SK-N-SH (cell line): ENCODE measurements around the gene ADAMTS17. TPM values are rescaled to one million over a fixed set of nuclear protein-coding genes. Genes with fewer than 3 reads are reported as not detected.

ENCODE experiments used
- CTCF ChIA-PET: fragments of 300-600, 350-600 bp; formaldehyde crosslinking; extraction: SDS; loops from one replicate; lab custom pipeline; 2021; lab: Yijun Ruan, JAX
- POLR2A ChIA-PET: fragments of 350-600 bp; sonication (Branson Sonifier 250); formaldehyde crosslinking; extraction: SDS; loops from one replicate; lab custom pipeline; 2020; ENCODE audit warnings: antibody characterized with exemption, inconsistent platforms; lab: Yijun Ruan, JAX
- DNase-seq: peaks from one replicate; pipeline ENCODE4 v3.0.0; 2012
- H2AFZ ChIP-seq: fragments of 200-600 bp; sonication (generic); 2 replicates; pipeline ENCODE4 v1.8.1; 2016; ENCODE audit warnings: antibody characterized with exemption, mild to moderate bottlenecking, low read depth
- H3F3A ChIP-seq: fragments of 200-600 bp; sonication (generic); replicated peaks from 2 replicates; pipeline ENCODE3; 2016; ENCODE audit warnings: antibody characterized with exemption, mild to moderate bottlenecking; ENCODE audit not compliant: insufficient read depth
- H3K27ac ChIP-seq, 2 experiments: fragments of 200-500 bp in 1 of 2; fragments of 200-600 bp in 1 of 2; sonication (Bioruptor generic) in 1 of 2; sonication (generic), shearing (Covaris generic) in 1 of 2; 2 replicates each; pipeline versions ENCODE4 v1.5.1 to v1.6.1; 2014 to 2016; ENCODE audit warnings: low read depth in 2 of 2, inconsistent platforms in 1 of 2, low read length in 1 of 2, mild to moderate bottlenecking in 1 of 2, mixed read lengths in 1 of 2
- H3K27me3 ChIP-seq: fragments of 200-600 bp; sonication (generic), shearing (Covaris generic); 2 replicates; pipeline ENCODE4 v1.6.1; 2016; ENCODE audit warnings: mixed run types; ENCODE audit not compliant: insufficient read depth
- H3K36me3 ChIP-seq, 2 experiments: fragments of 200-500 bp in 1 of 2; fragments of 200-600 bp in 1 of 2; sonication (Bioruptor generic) in 1 of 2; sonication (generic) in 1 of 2; replicated peaks in 1 of 2; 2 replicates each; pipeline versions ENCODE3 to v1.5.1; 2014 to 2016; ENCODE audit warnings: low read length in 1 of 2, mild to moderate bottlenecking in 1 of 2; ENCODE audit not compliant: insufficient read depth in 2 of 2, control insufficient read depth in 1 of 2
- H3K4me1 ChIP-seq, 2 experiments: fragments of 200-500 bp in 1 of 2; fragments of 200-600 bp in 1 of 2; sonication (Bioruptor generic) in 1 of 2; sonication (generic), shearing (Covaris generic) in 1 of 2; 2 replicates each; pipeline versions ENCODE4 v1.5.1 to v1.6.1; 2014 to 2016; ENCODE audit warnings: low read depth in 1 of 2, low read length in 1 of 2, mixed run types in 1 of 2; ENCODE audit not compliant: insufficient read depth in 2 of 2, control insufficient read depth in 1 of 2
- H3K4me2 ChIP-seq: fragments of 200-600 bp; sonication (generic), shearing (Covaris generic); 2 replicates; pipeline ENCODE4 v1.6.1; 2017; ENCODE audit warnings: mixed run types
- H3K4me3 ChIP-seq, 2 experiments: fragments of 200-500 bp in 1 of 2; fragments of 200-600 bp in 1 of 2; sonication (Bioruptor generic) in 1 of 2; sonication (generic), shearing (Covaris generic) in 1 of 2; 2 replicates each; pipeline versions ENCODE4 v1.5.1 to v1.8.1; 2014 to 2016; ENCODE audit warnings: low read depth in 2 of 2, inconsistent platforms in 1 of 2, low read length in 1 of 2, mild to moderate bottlenecking in 1 of 2, mixed read lengths in 1 of 2, moderate library complexity in 1 of 2
- H3K79me2 ChIP-seq: fragments of 200-600 bp; sonication (generic); 2 replicates; pipeline ENCODE4 v1.8.1; 2017; ENCODE audit warnings: mild to moderate bottlenecking; ENCODE audit not compliant: insufficient read depth
- H3K9ac ChIP-seq: fragments of 200-600 bp; sonication (generic); 2 replicates; pipeline ENCODE4 v1.6.1; 2017; ENCODE audit warnings: mixed run types
- H3K9me2 ChIP-seq: fragments of 200-600 bp; sonication (generic); 2 replicates; pipeline ENCODE4 v1.6.1; 2017; ENCODE audit warnings: mixed run types
- H3K9me3 ChIP-seq: fragments of 200-600 bp; sonication (generic); 2 replicates; pipeline ENCODE4 v1.6.1; 2017; ENCODE audit warnings: mixed run types, mild to moderate bottlenecking, moderate library complexity
- H4K20me1 ChIP-seq: fragments of 200-600 bp; sonication (generic); 2 replicates; pipeline ENCODE4 v1.6.1; 2017; ENCODE audit warnings: mild to moderate bottlenecking, mixed run types; ENCODE audit not compliant: insufficient read depth
- FOSL2 ChIP-seq: IDR thresholded peaks from 2 replicates; pipeline ENCODE4 v1.4.0; 2012; ENCODE audit warnings: low read depth, mild to moderate bottlenecking, moderate library complexity, borderline replicate concordance
- FOXM1 ChIP-seq: IDR thresholded peaks from 2 replicates; pipeline ENCODE4 v1.4.0; 2012; ENCODE audit warnings: low read depth, mild to moderate bottlenecking
- GABPA ChIP-seq: IDR thresholded peaks from 2 replicates; pipeline ENCODE4 v1.4.0; 2012; ENCODE audit warnings: low read depth, mild to moderate bottlenecking
- JUND ChIP-seq: IDR thresholded peaks from 2 replicates; pipeline ENCODE4 v1.4.0; 2012
- MEF2A ChIP-seq: IDR thresholded peaks from 2 replicates; pipeline ENCODE4 v1.4.0; 2012; ENCODE audit warnings: low read depth, borderline replicate concordance
- RFX5 ChIP-seq: IDR thresholded peaks from 2 replicates; pipeline ENCODE4 v1.6.1; 2012; ENCODE audit warnings: mild to moderate bottlenecking, improper control_type of control experiment, low read length
- RXRA ChIP-seq: IDR thresholded peaks from 2 replicates; pipeline ENCODE4 v1.4.0; 2012; ENCODE audit warnings: low read depth, mild to moderate bottlenecking, borderline replicate concordance
- SMC3 ChIP-seq: IDR thresholded peaks from 2 replicates; pipeline ENCODE4 v1.6.1; 2012; ENCODE audit warnings: low read depth, low read length, improper control_type of control experiment
- TCF12 ChIP-seq: IDR thresholded peaks from 2 replicates; pipeline ENCODE4 v1.4.0; 2012
- YY1 ChIP-seq: IDR thresholded peaks from 2 replicates; pipeline ENCODE4 v1.4.0; 2012; ENCODE audit warnings: low read depth, mild to moderate bottlenecking
- WGBS: methylation state at CpG from one replicate; pipeline ENCODE4 v1.1.6; 2017; ENCODE audit warnings: low lambda C conversion rate; 5-methylcytosine and 5-hydroxymethylcytosine counted together
- polyA plus RNA-seq, 3 experiments: library from polyadenylated mRNA; depleted of rRNA; stranded (reverse); fragments of >200 nt; gene quantifications; 2 replicates each; pipeline ENCODE4 v1.2.3, GENCODE V29; 2012
- TF ChIP-seq, protein P1 (sequence below): IDR thresholded peaks from 2 replicates; pipeline ENCODE4 v1.6.1; 2012; ENCODE audit warnings: mild to moderate bottlenecking, low read depth, low read length, moderate library complexity
- TF ChIP-seq, protein P2 (sequence below): fragments of 150-350 bp; IDR thresholded peaks from 2 replicates; pipeline ENCODE4 v1.6.1; 2016; ENCODE audit warnings: mild to moderate bottlenecking, low read depth, low read length
- TF ChIP-seq, protein P3 (sequence below): fragments of 150-350 bp; IDR thresholded peaks from 2 replicates; pipeline ENCODE4 v1.6.1; 2017; ENCODE audit warnings: antibody characterized with exemption, low read length, low read depth, borderline replicate concordance
- TF ChIP-seq, protein P4 (sequence below): IDR thresholded peaks from 2 replicates; pipeline ENCODE4 v1.4.0; 2012; ENCODE audit warnings: low read depth, borderline replicate concordance
- TF ChIP-seq, protein P5 (sequence below): IDR thresholded peaks from 2 replicates; pipeline ENCODE4; 2012

ADAMTS17 gene
- polyA plus RNA-seq, 1 of the 3 experiments (the other 2 are of a cell fraction): not detected

DNA sequence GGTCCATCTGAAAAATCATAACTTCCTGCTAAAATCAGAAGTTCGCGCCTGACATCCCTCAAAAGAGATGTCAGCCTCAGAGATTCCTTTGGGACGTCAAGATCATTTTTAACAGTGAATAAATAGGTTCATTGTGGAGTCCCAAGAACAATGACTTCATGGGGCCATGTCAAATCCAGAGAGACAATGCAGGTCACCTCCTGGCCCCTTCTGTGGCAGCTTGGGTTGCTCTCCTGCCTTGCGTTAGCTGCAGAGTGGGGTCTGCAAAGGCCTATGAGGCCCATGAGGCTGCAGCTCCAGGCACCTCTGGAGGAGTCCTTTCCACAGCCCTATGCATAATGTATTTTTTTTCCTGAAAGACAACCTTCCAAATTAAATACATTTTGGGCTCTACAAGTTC is 282.3 kb downstream of the ADAMTS17 start:
- H3K79me2 ChIP-seq: no peaks in the 10 kb centered on the region
- CTCF ChIA-PET: interaction anchor here (1.2 to 1.5 kb wide), 3 partner anchors 9 to 279 kb away, joined by 3 read pairs; no protein-coding TSS in a partner anchor
- no peaks in the 10 kb centered on the region for H4K20me1 ChIP-seq
- H3F3A ChIP-seq: no peaks in the 10 kb centered on the region
- TF ChIP-seq GABPA: no peak
- no peak for TF ChIP-seq FOXM1
- TF ChIP-seq RFX5: no peak
- no peaks in the 10 kb centered on the region for H3K36me3 ChIP-seq
- 61% methylated on average over 4 of the region's 4 CpGs for WGBS
- no peaks in the 10 kb centered on the region for H3K9me2 ChIP-seq
- no peak for DNase-seq
- no peak overlapping the region for H3K4me2 ChIP-seq
- H3K27me3 ChIP-seq: no peaks in the 10 kb centered on the region
- no peak overlapping the region for H3K27ac ChIP-seq
- H3K9me3 ChIP-seq: no peaks in the 10 kb centered on the region
- H3K4me1 ChIP-seq: peaks cover 0 to 2% of the 10 kb centered on the region in 2 experiments; a peak in 1 of 4 replicates
- H3K9ac ChIP-seq: no peak overlapping the region
- H3K4me3 ChIP-seq: no peak overlapping the region
- POLR2A ChIA-PET: no interaction called here
- H2AFZ ChIP-seq: no peak overlapping the region

DNA sequence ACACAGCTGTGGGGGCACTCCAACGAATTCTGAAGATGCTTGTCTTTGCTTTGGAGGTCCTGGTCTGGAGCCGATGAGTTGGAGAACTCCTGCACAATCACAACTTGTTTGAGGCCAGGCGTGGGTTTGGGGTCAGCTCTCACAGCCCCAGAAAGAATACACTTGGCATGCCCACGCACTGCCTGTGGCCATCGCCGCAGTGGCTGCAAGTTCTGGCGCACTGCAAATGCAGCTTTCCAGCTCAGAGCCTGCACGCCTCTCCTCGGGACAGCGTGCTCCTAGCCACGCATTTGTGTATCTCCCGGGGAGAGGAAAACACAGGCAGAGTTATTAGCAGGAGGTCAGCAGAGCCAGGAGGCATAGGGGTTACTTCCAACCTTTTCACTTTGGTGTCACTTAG is 282.7 kb downstream of the ADAMTS17 start:
- Histone ChIP-seq H3K9ac (no peak overlapping the region), H3K27ac (no peak overlapping the region), H3K4me2 (no peak overlapping the region), H3K27me3 (no peaks in the 10 kb centered on the region), H3F3A (no peaks in the 10 kb centered on the region), H3K9me2 (no peaks in the 10 kb centered on the region), H4K20me1 (no peaks in the 10 kb centered on the region), H3K79me2 (no peaks in the 10 kb centered on the region), H3K4me1 (peaks cover 0 to 2% of the 10 kb centered on the region in 2 experiments; a peak in 1 of 4 replicates), H2AFZ (no peak overlapping the region), H3K9me3 (no peaks in the 10 kb centered on the region), H3K4me3 (no peak overlapping the region), H3K36me3 (no peaks in the 10 kb centered on the region)
- 26% methylated on average over 5 of the region's 12 CpGs for WGBS
- DNase-seq: no peak
- ChIA-PET CTCF (interaction anchor here (1.2 to 1.5 kb wide), 2 partner anchors 9 to 56 kb away, joined by 3 read pairs; no protein-coding TSS in a partner anchor), POLR2A (no interaction called here)
- no peak for TF ChIP-seq FOSL2

DNA sequence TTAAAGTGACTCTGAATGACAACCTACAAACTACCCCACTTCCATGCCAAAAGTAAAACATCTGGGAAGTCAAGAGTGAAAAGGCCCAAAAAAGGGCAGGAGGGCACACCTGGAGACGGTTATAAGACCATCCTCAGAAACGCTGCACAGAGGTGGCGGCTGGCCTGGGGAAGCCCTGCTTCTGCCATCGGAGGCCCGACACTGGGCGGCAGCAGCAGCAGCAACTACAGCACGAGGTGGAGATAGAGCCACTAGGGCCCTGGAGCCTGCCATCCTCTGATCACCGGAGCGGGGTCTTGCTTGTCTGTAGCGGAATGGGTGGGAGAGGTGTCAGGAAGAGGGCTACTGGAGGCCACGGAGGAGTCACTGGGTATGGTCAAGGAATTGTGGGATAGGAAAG is 283.3 kb downstream of the ADAMTS17 start:
- Histone ChIP-seq H3K9me2 (no peaks in the 10 kb centered on the region), H4K20me1 (no peaks in the 10 kb centered on the region), H3F3A (no peaks in the 10 kb centered on the region), H3K27me3 (no peaks in the 10 kb centered on the region), H3K4me1 (peaks cover 0 to 2% of the 10 kb centered on the region in 2 experiments; a peak in 1 of 4 replicates), H3K9me3 (no peaks in the 10 kb centered on the region), H2AFZ (no peak overlapping the region), H3K4me3 (no peak overlapping the region), H3K79me2 (no peaks in the 10 kb centered on the region), H3K9ac (no peak overlapping the region), H3K27ac (no peak overlapping the region), H3K36me3 (no peaks in the 10 kb centered on the region), H3K4me2 (no peak overlapping the region)
- WGBS: 56% methylated on average over 11 of the region's 11 CpGs
- ChIA-PET POLR2A (no interaction called here), CTCF (interaction anchor here (1.2 to 1.6 kb wide), 3 partner anchors 10 to 96 kb away, joined by 3 to 5 read pairs (median 3); no protein-coding TSS in a partner anchor)
- no peak for DNase-seq
- TF ChIP-seq YY1 (no peak), TCF12 (no peak), MEF2A (no peak), RXRA (no peak), RFX5 (no peak), FOSL2 (no peak), JUND (no peak), SMC3 (no peak)
- TF ChIP-seq, protein P1, sequence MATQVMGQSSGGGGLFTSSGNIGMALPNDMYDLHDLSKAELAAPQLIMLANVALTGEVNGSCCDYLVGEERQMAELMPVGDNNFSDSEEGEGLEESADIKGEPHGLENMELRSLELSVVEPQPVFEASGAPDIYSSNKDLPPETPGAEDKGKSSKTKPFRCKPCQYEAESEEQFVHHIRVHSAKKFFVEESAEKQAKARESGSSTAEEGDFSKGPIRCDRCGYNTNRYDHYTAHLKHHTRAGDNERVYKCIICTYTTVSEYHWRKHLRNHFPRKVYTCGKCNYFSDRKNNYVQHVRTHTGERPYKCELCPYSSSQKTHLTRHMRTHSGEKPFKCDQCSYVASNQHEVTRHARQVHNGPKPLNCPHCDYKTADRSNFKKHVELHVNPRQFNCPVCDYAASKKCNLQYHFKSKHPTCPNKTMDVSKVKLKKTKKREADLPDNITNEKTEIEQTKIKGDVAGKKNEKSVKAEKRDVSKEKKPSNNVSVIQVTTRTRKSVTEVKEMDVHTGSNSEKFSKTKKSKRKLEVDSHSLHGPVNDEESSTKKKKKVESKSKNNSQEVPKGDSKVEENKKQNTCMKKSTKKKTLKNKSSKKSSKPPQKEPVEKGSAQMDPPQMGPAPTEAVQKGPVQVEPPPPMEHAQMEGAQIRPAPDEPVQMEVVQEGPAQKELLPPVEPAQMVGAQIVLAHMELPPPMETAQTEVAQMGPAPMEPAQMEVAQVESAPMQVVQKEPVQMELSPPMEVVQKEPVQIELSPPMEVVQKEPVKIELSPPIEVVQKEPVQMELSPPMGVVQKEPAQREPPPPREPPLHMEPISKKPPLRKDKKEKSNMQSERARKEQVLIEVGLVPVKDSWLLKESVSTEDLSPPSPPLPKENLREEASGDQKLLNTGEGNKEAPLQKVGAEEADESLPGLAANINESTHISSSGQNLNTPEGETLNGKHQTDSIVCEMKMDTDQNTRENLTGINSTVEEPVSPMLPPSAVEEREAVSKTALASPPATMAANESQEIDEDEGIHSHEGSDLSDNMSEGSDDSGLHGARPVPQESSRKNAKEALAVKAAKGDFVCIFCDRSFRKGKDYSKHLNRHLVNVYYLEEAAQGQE: no peak
- TF ChIP-seq, protein P2, sequence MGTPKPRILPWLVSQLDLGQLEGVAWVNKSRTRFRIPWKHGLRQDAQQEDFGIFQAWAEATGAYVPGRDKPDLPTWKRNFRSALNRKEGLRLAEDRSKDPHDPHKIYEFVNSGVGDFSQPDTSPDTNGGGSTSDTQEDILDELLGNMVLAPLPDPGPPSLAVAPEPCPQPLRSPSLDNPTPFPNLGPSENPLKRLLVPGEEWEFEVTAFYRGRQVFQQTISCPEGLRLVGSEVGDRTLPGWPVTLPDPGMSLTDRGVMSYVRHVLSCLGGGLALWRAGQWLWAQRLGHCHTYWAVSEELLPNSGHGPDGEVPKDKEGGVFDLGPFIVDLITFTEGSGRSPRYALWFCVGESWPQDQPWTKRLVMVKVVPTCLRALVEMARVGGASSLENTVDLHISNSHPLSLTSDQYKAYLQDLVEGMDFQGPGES: no peak
- TF ChIP-seq, protein P3, sequence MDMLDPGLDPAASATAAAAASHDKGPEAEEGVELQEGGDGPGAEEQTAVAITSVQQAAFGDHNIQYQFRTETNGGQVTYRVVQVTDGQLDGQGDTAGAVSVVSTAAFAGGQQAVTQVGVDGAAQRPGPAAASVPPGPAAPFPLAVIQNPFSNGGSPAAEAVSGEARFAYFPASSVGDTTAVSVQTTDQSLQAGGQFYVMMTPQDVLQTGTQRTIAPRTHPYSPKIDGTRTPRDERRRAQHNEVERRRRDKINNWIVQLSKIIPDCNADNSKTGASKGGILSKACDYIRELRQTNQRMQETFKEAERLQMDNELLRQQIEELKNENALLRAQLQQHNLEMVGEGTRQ: no peak
- TF ChIP-seq, protein P4, sequence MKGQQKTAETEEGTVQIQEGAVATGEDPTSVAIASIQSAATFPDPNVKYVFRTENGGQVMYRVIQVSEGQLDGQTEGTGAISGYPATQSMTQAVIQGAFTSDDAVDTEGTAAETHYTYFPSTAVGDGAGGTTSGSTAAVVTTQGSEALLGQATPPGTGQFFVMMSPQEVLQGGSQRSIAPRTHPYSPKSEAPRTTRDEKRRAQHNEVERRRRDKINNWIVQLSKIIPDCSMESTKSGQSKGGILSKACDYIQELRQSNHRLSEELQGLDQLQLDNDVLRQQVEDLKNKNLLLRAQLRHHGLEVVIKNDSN: no peak
- TF ChIP-seq, protein P5, sequence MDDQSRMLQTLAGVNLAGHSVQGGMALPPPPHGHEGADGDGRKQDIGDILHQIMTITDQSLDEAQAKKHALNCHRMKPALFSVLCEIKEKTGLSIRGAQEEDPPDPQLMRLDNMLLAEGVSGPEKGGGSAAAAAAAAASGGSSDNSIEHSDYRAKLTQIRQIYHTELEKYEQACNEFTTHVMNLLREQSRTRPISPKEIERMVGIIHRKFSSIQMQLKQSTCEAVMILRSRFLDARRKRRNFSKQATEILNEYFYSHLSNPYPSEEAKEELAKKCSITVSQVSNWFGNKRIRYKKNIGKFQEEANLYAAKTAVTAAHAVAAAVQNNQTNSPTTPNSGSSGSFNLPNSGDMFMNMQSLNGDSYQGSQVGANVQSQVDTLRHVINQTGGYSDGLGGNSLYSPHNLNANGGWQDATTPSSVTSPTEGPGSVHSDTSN: no peak
